NCI-H748 (cell line): ENCODE data around the gene KRT75.
"Not testable (repeated sequence)": the region's sequence is repeated elsewhere in the genome, so short reads cannot be mapped to it uniquely, and the experiment has no call there.

Experiments
- DNase-seq: peaks from one replicate; lab custom pipeline; 2025; ENCODE audit not compliant: unreplicated experiment; lab: John Stamatoyannopoulos, UW

The KRT75 gene

GRCh38 chr12:52417740-52418139 lies 16.4 kb downstream of the KRT75 start:
- DNase-seq = peak; percentile 84

GRCh38 chr12:52416795-52417194 lies 17.4 kb downstream of the KRT75 start:
- DNase-seq = no peak

- DNase-seq = no peak
Measured at GRCh38 chr12:52415870-52416750, 18.1 kb downstream of the KRT75 start.

GRCh38 chr12:52414936-52415335 lies 19.2 kb downstream of the KRT75 start:
- DNase-seq = no peak

- no peak for DNase-seq
Measured at GRCh38 chr12:52413782-52414345, 20.3 kb downstream of the KRT75 start.

- DNase-seq = no peak
Measured at GRCh38 chr12:52413202-52413601, 21.0 kb downstream of the KRT75 start.

- no peak for DNase-seq
Measured at GRCh38 chr12:52411815-52412214, 22.4 kb downstream of the KRT75 start.

- not testable (repeated sequence) for DNase-seq
Measured at GRCh38 chr12:52410589-52411248, 23.5 kb downstream of the KRT75 start.

- no peak for DNase-seq
Measured at GRCh38 chr12:52407918-52408317, 26.3 kb downstream of the KRT75 start.

- no peak for DNase-seq
Measured at GRCh38 chr12:52405922-52406385, 28.2 kb downstream of the KRT75 start, which contains the start of gene KRT82. Gene KRT82, minus strand, starts transcription at chr12:52406335. Its CDS starts 58 bp downstream, at chr12:52406277.

- no peak for DNase-seq
Measured at GRCh38 chr12:52404951-52405350, 29.2 kb downstream of the KRT75 start.

GRCh38 chr12:52403561-52403960 lies 30.6 kb downstream of the KRT75 start:
- no peak for DNase-seq

- DNase-seq = no peak
Measured at GRCh38 chr12:52402873-52403540, 31.2 kb downstream of the KRT75 start.

- DNase-seq = no peak
Measured at GRCh38 chr12:52402377-52402776, 31.8 kb downstream of the KRT75 start.

- no peak for DNase-seq
Measured at GRCh38 chr12:52401926-52402325, 32.2 kb downstream of the KRT75 start.

GRCh38 chr12:52401526-52401925 lies 32.6 kb downstream of the KRT75 start:
- no peak for DNase-seq

- DNase-seq = no peak
Measured at GRCh38 chr12:52400906-52401305, 33.3 kb downstream of the KRT75 start.

- no peak for DNase-seq
Measured at GRCh38 chr12:52399756-52400155, 34.4 kb downstream of the KRT75 start.

- DNase-seq = no peak
Measured at GRCh38 chr12:52398176-52398575, 36.0 kb downstream of the KRT75 start.

- DNase-seq = no peak
Measured at GRCh38 chr12:52396656-52397055, 37.5 kb downstream of the KRT75 start.

GRCh38 chr12:52395761-52396434 lies 38.3 kb downstream of the KRT75 start:
- peak; percentile 72 for DNase-seq
